A673 (cell line): Measurements from ENCODE around the gene FOXN3.

Experiments
- EZH2 ChIP-seq: fragments of 200-600 bp; sonication (generic); IDR thresholded peaks from 2 replicates; pipeline ENCODE4 v1.6.1; 2017; ENCODE audit warnings: borderline replicate concordance, low read depth, mild to moderate bottlenecking, mixed read lengths, antibody characterized with exemption, low read length; ENCODE audit not compliant: poor library complexity, severe bottlenecking
- TF ChIP-seq, protein P1 (sequence below): fragments of 300-800, 200-600 bp; sonication (generic); conservative IDR thresholded peaks from 2 replicates; pipeline ENCODE4 v1.5.1; 2017; ENCODE audit warnings: low read depth, mild to moderate bottlenecking, antibody characterized with exemption, low read length, moderate library complexity, mixed read lengths

DNA sequence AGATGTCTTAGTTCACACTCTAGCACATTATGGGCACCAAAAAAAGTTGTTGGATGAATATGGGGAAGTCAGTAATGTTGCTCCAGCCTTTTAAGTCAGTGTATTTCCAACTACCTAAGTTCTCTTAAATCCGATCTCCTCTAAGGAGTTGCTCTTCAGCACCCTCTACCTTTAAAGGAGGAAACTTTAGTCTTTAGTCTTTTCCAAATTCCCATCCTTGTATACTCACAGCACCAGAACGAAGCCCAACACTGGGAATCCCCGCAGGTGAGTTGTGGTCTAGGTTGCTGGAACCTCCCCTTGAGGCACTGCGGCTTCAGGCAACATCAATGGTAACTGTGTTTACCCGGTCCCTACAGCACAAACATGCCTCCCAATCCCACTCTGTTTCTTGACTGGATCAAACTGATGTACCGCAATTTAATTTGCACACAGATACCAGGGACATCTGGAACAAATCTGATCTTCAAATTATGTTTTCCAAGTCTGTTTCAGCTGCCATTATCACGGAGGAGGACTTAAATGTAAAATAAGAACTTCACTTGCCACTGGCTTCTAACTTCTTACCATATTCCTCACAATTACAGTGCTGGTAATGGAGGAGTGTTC lies 179.0 kb downstream of the FOXN3 start:
- TF ChIP-seq, protein P1, sequence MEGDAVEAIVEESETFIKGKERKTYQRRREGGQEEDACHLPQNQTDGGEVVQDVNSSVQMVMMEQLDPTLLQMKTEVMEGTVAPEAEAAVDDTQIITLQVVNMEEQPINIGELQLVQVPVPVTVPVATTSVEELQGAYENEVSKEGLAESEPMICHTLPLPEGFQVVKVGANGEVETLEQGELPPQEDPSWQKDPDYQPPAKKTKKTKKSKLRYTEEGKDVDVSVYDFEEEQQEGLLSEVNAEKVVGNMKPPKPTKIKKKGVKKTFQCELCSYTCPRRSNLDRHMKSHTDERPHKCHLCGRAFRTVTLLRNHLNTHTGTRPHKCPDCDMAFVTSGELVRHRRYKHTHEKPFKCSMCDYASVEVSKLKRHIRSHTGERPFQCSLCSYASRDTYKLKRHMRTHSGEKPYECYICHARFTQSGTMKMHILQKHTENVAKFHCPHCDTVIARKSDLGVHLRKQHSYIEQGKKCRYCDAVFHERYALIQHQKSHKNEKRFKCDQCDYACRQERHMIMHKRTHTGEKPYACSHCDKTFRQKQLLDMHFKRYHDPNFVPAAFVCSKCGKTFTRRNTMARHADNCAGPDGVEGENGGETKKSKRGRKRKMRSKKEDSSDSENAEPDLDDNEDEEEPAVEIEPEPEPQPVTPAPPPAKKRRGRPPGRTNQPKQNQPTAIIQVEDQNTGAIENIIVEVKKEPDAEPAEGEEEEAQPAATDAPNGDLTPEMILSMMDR: peak; percentile 53
- no peak for TF ChIP-seq EZH2
